Tibial nerve (tissue), 4 donors: ENCODE measurements around the gene GALNT4.

Source experiments
- EP300 ChIP-seq, 2 donors: sonication (generic); formaldehyde crosslinking; IDR thresholded peaks; one replicate each; pipeline ENCODE4 v1.6.1; 2017; ENCODE audit warnings: antibody characterized with exemption in 2 of 2, mild to moderate bottlenecking in 1 of 2
- POLR2A ChIP-seq, 2 donors: fragments of 450-650 bp; IDR thresholded peaks; one replicate each; pipeline ENCODE4 v1.6.1; 2017; ENCODE audit warnings: antibody characterized with exemption in 2 of 2, mild to moderate bottlenecking in 2 of 2, moderate library complexity in 2 of 2
- TF ChIP-seq, protein P1 (sequence below), 5 experiments: fragments of 200-600 bp in 3 of 5; fragments of 450-650 bp in 2 of 5; sonication (generic) in 3 of 5; IDR thresholded peaks; one replicate each; pipeline ENCODE4 v1.5.1; 2016 to 2019; ENCODE audit warnings: antibody characterized with exemption in 5 of 5, mild to moderate bottlenecking in 3 of 5, moderate library complexity in 2 of 5

DNA sequence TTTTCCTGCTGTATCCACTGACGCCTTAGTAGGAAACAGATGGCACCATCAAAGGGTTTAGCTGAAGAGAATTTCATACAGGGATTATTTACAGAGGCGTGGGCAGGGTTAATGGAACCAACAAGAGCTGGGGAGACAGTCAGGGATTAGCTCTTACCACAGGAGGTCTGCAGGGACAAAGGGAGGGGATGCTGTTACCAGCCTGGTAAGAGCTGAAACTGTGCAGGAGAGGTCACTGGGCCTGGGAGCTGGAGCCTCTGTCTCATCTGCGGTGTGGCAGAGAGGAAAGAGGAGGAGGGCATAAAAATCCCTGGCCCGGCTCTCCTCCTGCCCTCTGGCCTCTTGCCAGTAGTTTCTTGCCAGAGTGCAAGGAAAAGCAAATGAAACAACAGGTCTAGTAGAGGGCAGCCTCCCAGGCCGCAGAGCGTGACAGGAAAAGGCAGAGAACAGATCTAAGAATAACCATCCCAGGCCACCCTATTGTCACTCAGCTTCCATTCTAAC is 20.1 kb upstream of the GALNT4 start:
- TF ChIP-seq EP300 (IDR thresholded peaks at IDR 0.05) (no peak), POLR2A (IDR thresholded peaks at IDR 0.05) (no peak)
- TF ChIP-seq, protein P1, sequence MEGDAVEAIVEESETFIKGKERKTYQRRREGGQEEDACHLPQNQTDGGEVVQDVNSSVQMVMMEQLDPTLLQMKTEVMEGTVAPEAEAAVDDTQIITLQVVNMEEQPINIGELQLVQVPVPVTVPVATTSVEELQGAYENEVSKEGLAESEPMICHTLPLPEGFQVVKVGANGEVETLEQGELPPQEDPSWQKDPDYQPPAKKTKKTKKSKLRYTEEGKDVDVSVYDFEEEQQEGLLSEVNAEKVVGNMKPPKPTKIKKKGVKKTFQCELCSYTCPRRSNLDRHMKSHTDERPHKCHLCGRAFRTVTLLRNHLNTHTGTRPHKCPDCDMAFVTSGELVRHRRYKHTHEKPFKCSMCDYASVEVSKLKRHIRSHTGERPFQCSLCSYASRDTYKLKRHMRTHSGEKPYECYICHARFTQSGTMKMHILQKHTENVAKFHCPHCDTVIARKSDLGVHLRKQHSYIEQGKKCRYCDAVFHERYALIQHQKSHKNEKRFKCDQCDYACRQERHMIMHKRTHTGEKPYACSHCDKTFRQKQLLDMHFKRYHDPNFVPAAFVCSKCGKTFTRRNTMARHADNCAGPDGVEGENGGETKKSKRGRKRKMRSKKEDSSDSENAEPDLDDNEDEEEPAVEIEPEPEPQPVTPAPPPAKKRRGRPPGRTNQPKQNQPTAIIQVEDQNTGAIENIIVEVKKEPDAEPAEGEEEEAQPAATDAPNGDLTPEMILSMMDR (IDR thresholded peaks at IDR 0.05), result no peak
